HG02678 (cell line): ENCODE results near the gene PYGM.

Experiments used
- ATAC-seq: cut with Tn5 transposase; IDR thresholded peaks from one replicate; pipeline ENCODE4 v1.9.1; 2021; ENCODE audit warnings: mild to moderate bottlenecking, moderate library complexity; ENCODE audit not compliant: unreplicated experiment

PYGM gene

DNA sequence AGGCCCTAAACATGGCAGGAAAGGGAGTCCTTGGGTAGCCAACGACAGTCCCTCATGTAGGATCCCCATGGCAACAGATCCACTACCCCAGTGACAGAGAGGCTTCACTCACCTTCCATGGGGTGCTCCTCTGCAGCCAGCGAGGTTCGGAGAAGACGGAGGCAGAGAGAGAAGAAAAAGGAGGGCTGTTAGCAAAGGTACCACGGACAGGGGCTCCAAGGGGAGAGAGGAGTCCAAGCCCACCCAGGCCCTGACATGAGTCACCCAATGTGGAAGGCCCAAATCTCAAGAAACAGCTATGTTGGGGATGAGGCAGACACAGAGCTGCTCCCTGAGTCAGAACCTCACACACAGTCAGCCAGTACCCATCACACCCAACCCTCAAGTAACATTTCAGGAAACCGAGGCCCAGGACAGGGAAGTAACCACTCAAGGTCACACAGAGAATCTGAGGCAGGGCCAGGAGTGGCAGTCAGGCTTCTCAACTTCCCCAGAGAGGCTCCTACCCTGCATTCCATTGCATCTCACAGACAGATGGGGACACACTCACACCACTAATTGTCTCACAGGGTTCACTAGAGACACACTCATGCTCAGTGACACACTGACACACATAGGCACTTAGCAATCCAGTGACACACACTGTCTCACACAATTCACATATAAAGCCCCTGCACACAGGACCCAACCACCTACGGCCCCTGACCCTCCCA, 62.0 kb downstream of the PYGM start:
- no peak for ATAC-seq
